Fibroblast of lung (primary cell): ENCODE results near the gene LINC01488. TPM values are rescaled to one million over a fixed set of nuclear protein-coding genes. Genes with fewer than 3 reads are reported as not detected.

Experiments
- DNase-seq, 2 donors: peaks; one replicate each; pipeline versions ENCODE4 v3.0.0 to v3.0.0-alpha.2; 2010; ENCODE audit warnings: low read depth in 2 of 2
- H2AFZ ChIP-seq: 2 replicates; pipeline ENCODE4 v1.5.1; 2012; ENCODE audit warnings: low read length, control low read depth, inconsistent platforms
- H3K27ac ChIP-seq: 2 replicates; pipeline ENCODE4 v1.5.1; 2011; ENCODE audit warnings: low read length, control low read depth; ENCODE audit not compliant: insufficient read depth
- H3K27me3 ChIP-seq: 2 replicates; pipeline ENCODE4 v1.5.1; 2011; ENCODE audit warnings: mild to moderate bottlenecking, low read length; ENCODE audit not compliant: control insufficient read depth, insufficient read depth
- H3K36me3 ChIP-seq: 2 replicates; pipeline ENCODE4 v1.5.1; 2011; ENCODE audit warnings: low read length; ENCODE audit not compliant: control insufficient read depth, insufficient read depth
- H3K4me1 ChIP-seq: 2 replicates; pipeline ENCODE4 v1.5.1; 2011; ENCODE audit warnings: low read length; ENCODE audit not compliant: control insufficient read depth, insufficient read depth; ENCODE audit errors: extremely low read depth
- H3K4me2 ChIP-seq: 2 replicates; pipeline ENCODE4 v1.5.1; 2011; ENCODE audit warnings: low read length, control low read depth; ENCODE audit not compliant: insufficient read depth; ENCODE audit errors: extremely low read depth
- H3K4me3 ChIP-seq, 4 experiments: fragments of 200-600 bp in 1 of 4; sonication (generic) in 1 of 4; replicated peaks in 1 of 4; 2 replicates each; pipeline ENCODE4 v1.5.1; 2011 to 2016; ENCODE audit warnings: low read length in 4 of 4, low read depth in 3 of 4, mild to moderate bottlenecking in 3 of 4, control low read depth in 2 of 4, inconsistent platforms in 1 of 4, mixed read lengths in 1 of 4; ENCODE audit not compliant: insufficient read depth in 1 of 4; ENCODE audit errors: control extremely low read depth in 1 of 4
- H3K79me2 ChIP-seq: 2 replicates; pipeline ENCODE4 v1.5.1; 2012; ENCODE audit warnings: mild to moderate bottlenecking, low read length, inconsistent platforms; ENCODE audit not compliant: control insufficient read depth, insufficient read depth
- H3K9ac ChIP-seq: 2 replicates; pipeline ENCODE4 v1.5.1; 2011; ENCODE audit warnings: mild to moderate bottlenecking, low read length, control low read depth; ENCODE audit not compliant: insufficient read depth
- H3K9me3 ChIP-seq: 2 replicates; pipeline ENCODE4 v1.5.1; 2012; ENCODE audit warnings: low read depth, low read length; ENCODE audit not compliant: control insufficient read depth, insufficient read depth
- H4K20me1 ChIP-seq: 2 replicates; pipeline ENCODE4 v1.5.1; 2011; ENCODE audit warnings: low read length; ENCODE audit not compliant: control insufficient read depth, insufficient read depth; ENCODE audit errors: extremely low read depth
- EZH2 ChIP-seq: IDR thresholded peaks from 2 replicates; pipeline ENCODE4 v1.5.1; 2012; ENCODE audit warnings: low read length, control low read depth, mild to moderate bottlenecking; ENCODE audit errors: missing control alignments
- polyA plus RNA-seq, 2 donors: library from polyadenylated mRNA; depleted of rRNA in 1 of 2; stranded (reverse) in 1 of 2; unstranded in 1 of 2; fragments of >200 nt; gene quantifications; 2 replicates each; pipeline ENCODE4 v1.2.1, GENCODE V29; 2011 to 2012; ENCODE audit warnings: missing spikeins in 1 of 2
- total RNA-seq: library from RNA; depleted of rRNA; stranded (reverse); fragments of >200 nt; gene quantifications from 2 replicates; pipeline ENCODE4 v1.2.1, GENCODE V29; 2014
- TF ChIP-seq, protein P1 (sequence below), 2 donors: IDR thresholded peaks in 1 of 2; conservative IDR thresholded peaks in 1 of 2; 1 replicate in 1 of 2; 2 replicates in 1 of 2; pipeline ENCODE4 v1.5.1; 2011 to 2012; ENCODE audit warnings: low read length in 2 of 2, control low read depth in 1 of 2, inconsistent platforms in 1 of 2, low read depth in 1 of 2, mild to moderate bottlenecking in 1 of 2

Gene LINC01488
- total and polyA plus RNA-seq, 2 donors (not counting 1 experiment from before 2014, with no cell fraction given), result not detected

DNA sequence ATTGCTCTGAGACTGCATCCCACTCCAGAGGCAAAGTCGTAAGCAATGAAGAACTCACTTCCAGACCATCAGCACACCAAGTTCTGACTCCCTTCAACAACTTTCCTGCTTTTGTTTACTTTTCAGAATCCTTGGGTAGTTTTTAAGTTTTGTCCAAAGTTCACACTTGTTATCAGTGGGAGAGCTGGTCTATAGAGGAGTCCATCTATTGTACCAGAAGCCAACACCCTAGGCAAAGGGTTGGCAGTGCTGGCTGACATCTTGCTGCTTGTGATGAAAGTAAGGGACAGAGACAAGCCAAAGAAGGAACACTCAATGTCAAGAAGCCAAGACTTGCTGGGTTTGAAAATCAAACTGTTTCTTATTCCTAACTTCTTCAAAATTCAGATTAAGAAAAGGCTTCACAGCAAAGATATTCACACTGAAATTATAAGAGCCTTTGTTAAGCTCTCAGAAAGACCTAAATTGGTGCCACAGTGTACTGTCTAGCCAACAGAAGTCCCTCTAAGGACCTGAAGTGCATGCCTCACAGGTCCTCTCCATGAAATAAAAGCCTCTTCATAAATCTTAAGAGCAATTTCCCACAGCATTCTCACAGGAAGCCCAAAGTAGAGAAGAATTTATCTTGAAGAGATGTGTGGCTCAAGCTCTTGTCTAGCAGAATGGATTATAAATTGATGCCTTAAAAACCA lies 21.5 kb upstream of the LINC01488 start:
- Histone ChIP-seq H3K27me3 (no peaks in the 10 kb centered on the region), H3K4me2 (no peak overlapping the region), H2AFZ (no peak overlapping the region), H3K4me1 (peaks cover 14% of the 10 kb centered on the region), H3K79me2 (no peaks in the 10 kb centered on the region), H4K20me1 (no peaks in the 10 kb centered on the region), H3K4me3 (no peak overlapping the region), H3K9me3 (peaks cover 8% of the 10 kb centered on the region), H3K36me3 (no peaks in the 10 kb centered on the region), H3K9ac (no peak overlapping the region), H3K27ac (peak overlapping the region; percentile 67)
- no peak for DNase-seq
- no peak for TF ChIP-seq EZH2
- TF ChIP-seq, protein P1, sequence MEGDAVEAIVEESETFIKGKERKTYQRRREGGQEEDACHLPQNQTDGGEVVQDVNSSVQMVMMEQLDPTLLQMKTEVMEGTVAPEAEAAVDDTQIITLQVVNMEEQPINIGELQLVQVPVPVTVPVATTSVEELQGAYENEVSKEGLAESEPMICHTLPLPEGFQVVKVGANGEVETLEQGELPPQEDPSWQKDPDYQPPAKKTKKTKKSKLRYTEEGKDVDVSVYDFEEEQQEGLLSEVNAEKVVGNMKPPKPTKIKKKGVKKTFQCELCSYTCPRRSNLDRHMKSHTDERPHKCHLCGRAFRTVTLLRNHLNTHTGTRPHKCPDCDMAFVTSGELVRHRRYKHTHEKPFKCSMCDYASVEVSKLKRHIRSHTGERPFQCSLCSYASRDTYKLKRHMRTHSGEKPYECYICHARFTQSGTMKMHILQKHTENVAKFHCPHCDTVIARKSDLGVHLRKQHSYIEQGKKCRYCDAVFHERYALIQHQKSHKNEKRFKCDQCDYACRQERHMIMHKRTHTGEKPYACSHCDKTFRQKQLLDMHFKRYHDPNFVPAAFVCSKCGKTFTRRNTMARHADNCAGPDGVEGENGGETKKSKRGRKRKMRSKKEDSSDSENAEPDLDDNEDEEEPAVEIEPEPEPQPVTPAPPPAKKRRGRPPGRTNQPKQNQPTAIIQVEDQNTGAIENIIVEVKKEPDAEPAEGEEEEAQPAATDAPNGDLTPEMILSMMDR (conservative IDR thresholded peaks at IDR 0.05 in 1 of 2, IDR thresholded peaks at IDR 0.05 in 1 of 2; ENCODE audit: low read depth in 1 of 2, low read length in 2 of 2), result no peak

DNA sequence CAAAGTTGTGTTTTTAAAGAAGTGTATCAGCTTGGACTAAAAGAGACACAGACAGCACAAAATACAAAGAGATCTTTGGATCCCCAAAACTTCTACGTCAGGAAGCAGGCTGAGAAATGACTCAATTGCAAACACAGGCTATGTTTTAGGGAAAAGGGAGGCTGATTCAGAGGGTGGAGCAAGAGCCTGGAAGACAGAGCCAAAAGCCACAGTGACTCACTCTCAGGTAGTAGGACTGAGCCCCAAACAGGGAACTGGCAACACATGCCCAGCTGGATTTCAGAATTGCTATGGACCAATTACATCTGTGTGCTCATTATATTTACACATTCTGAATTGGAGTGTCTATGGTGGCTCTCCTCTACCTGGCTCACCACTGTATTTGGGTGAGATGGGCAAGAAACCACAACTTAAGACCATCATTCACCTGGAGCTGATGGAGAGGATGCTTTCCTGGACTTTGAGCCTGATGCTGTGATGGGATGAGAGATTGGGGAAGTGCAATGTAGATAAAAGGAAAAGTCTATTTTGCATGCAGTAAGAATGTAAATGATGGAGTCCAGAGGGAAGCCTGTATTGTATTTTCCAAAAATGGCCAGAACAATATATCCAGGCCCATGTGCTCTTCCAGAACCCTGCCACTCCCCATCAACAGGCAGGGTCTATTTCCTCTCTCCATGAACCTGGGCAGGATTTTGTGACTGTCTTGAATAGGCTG lies 20.8 kb upstream of the LINC01488 start:
- H3K9me3 ChIP-seq, result peaks cover 8% of the 10 kb centered on the region
- no peak overlapping the region for H3K4me2 ChIP-seq
- no peaks in the 10 kb centered on the region for H3K27me3 ChIP-seq
- H3K27ac ChIP-seq, result peak overlapping the region; percentile 67
- no peak overlapping the region for H3K9ac ChIP-seq
- peak; percentile 88 to 96 for DNase-seq
- H2AFZ ChIP-seq, result no peak overlapping the region
- no peaks in the 10 kb centered on the region for H4K20me1 ChIP-seq
- peaks cover 14% of the 10 kb centered on the region for H3K4me1 ChIP-seq
- H3K4me3 ChIP-seq, result no peak overlapping the region
- H3K79me2 ChIP-seq, result no peaks in the 10 kb centered on the region
- no peak for TF ChIP-seq EZH2
- TF ChIP-seq, protein P1 (conservative IDR thresholded peaks at IDR 0.05 in 1 of 2, IDR thresholded peaks at IDR 0.05 in 1 of 2; ENCODE audit: low read depth in 1 of 2, low read length in 2 of 2), result no peak
- no peaks in the 10 kb centered on the region for H3K36me3 ChIP-seq

DNA sequence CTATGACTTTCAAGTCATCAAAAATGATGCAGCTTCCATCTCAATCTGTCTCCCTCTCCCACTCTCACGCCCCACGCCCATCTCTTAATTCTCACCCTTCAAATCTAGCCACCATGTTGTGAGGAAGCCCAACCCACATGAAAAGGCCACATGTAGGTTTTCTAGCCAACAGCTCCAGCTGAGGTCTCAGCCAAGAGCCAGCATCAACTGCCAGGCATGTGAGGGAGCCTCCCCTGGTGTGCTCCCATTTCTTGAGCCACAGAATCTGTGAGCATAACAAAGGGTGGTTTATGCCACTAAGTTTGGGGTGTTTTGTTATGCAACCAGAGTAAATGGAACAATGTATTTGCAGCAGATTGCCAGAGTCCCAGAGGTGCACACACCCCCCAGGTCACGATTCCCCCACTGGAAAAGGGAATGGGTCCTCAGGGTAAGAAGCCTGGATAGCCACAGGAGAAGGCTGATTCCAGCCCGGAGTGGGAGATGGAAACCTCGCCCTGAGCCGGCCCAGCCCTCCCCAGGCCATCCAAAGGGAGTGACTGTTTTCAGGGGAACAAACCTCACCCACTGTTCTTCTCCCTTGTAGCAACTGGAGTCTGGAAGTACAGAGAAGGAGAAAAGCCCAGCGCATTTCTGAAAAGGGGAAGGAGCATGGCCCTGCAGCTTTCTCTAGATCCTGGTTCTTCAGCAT lies 20.0 kb upstream of the LINC01488 start:
- TF ChIP-seq, protein P1 (conservative IDR thresholded peaks at IDR 0.05 in 1 of 2, IDR thresholded peaks at IDR 0.05 in 1 of 2; ENCODE audit: low read depth in 1 of 2, low read length in 2 of 2), result no peak
- TF ChIP-seq EZH2, result no peak
- peaks cover 14% of the 10 kb centered on the region for H3K4me1 ChIP-seq
- no peaks in the 10 kb centered on the region for H4K20me1 ChIP-seq
- no peaks in the 10 kb centered on the region for H3K79me2 ChIP-seq
- no peak overlapping the region for H3K4me2 ChIP-seq
- H3K27me3 ChIP-seq, result no peaks in the 10 kb centered on the region
- no peaks in the 10 kb centered on the region for H3K36me3 ChIP-seq
- no peak overlapping the region for H2AFZ ChIP-seq
- H3K27ac ChIP-seq, result no peak overlapping the region
- no peak overlapping the region for H3K4me3 ChIP-seq
- DNase-seq, result no peak
- H3K9me3 ChIP-seq, result peaks cover 8% of the 10 kb centered on the region
- H3K9ac ChIP-seq, result no peak overlapping the region
